CMK (cell line): ENCODE data around the gene LMAN2L.
"Not testable (repeated sequence)": the region's sequence is repeated elsewhere in the genome, so short reads cannot be mapped to it uniquely, and the experiment has no call there.

Experiments used
- DNase-seq: peaks from one replicate; pipeline ENCODE4 v3.0.0-alpha.2; 2010; ENCODE audit warnings: low read depth

LMAN2L gene

DNA sequence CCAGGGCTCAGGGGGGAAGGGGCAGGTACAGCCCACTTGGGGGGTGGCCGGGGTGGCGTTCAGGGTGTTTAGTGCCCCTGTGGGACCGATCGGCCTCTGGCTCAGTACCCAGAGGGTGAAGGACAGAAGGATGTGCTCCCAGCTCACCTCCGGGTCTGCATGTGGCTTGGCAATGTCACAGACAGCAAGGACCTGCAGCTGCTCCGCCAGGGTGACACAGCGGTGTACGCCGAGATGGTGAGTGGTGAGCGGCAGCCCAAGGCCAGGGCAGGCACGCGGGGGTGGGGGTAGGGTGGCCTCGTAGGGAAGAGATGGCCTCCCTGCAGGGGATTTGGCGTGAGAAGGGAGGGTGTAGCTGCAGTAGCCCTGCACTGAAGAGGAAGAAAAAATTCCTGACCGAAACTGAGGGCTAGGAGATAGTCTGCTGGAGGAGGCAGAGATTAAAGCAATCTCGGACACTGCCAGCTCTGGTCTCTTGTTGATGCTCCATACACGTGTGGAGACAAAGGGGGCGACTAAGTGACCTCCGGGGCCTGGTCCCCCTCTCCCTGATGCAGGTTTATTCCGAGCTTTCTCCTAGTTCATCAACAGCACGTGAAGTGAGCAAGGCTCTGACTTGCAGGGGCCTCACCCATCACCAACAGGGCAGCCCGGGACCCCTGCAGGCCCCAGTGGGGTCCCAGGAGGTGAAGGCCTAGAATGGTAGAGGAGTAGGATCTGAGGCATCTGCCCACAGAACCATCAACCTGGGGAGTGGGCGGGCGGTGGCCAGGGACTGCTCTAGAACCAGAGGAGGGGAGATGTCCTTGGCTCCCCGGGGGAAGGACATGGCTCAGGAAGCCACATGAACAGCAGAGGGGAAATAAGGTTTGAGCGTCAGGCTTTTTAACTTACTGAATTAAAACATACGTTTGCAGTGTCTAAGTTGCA lies 51.9 kb downstream of the LMAN2L start:
- DNase-seq = no peak

- no peak for DNase-seq
These were observed 52.6 kb downstream of the LMAN2L start for GRCh38 chr2:96687266-96687665.

- peak; percentile 49 for DNase-seq
These were observed 54.0 kb downstream of the LMAN2L start for GRCh38 chr2:96685577-96686459.

DNA sequence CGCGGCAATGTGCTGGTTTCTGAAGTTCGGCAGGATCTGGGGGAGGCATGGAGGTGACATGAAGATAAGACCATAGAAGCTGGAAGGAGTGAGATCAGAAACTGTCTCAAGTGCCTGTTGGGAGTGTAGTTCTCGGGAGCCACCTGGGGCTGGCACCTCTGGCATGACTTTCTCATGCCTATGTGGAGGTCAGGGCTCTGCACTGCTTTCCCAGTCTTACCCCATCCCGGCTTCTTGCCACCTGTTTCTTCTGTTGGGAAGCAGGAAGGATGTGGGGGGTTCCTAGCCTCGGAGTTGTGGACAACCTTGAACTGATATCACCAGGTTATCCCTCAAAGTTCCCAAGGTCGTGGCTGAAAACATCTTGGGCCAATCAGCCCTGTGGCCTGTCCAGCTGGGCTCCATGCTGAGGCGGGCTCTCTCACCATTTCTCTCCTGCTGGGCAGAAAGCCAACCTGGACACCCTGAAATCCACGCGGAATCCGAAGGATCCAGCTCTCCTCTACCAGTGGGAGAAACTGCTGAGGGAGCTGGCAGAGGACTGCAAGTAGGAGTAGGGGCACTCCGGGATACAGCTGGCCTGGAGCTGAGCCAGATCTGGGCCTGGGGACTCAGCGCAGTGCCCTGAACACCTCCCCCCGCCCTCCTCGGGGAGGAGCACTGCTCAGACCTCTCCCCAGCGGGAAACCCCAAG lies 54.8 kb downstream of the LMAN2L start:
- no peak for DNase-seq

GRCh38 chr2:96683972-96684820 lies 55.7 kb downstream of the LMAN2L start:
- DNase-seq = no peak

DNA sequence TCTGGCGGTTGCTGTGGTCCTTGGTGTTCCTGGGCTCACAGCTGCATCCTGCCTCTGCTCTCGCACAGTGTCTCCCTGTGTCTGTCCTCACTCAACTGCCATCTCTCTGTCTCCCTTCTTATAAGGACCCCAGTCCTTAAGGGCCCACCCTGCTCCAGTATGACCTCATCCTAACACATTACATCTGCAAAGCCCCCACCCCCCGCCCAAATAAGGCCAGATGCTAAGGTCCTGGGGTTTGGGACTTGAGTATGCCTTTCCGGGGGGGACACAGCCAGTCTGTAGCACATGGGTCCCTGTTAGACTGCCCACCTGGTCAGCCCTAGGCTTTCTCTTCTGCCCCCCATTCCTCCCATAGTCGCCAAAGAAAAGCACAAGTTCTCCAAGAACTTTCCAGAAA lies 56.6 kb downstream of the LMAN2L start:
- DNase-seq = no peak

- no peak for DNase-seq
These were observed 58.3 kb downstream of the LMAN2L start for GRCh38 chr2:96681540-96681939.

DNA sequence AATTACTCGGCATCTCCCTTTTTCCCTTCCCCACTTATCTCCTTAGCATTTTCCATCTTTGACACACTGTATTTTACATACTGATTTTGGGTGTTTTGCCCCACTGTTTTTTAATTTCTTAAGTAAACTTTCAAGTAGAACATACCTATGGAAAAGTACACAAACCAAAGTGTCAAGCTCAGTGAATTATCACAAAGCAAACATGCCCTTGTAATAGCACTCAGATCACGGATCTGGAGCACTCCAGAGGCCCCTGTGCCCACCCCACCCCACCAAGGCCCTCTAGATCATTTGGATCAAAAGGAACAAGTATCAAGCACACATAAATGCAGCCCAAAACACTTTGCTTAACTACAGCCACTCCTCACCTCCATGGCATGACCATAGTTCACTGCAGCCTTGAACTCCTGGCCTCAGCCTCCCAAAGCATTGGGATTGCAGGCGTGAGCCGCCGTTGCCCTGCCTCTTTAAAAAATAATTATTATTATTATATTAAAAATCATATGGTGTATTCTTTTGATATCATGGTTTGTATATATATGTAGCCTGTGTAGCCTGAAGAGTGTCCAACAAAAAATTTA lies 59.2 kb downstream of the LMAN2L start:
- DNase-seq = no peak

DNA sequence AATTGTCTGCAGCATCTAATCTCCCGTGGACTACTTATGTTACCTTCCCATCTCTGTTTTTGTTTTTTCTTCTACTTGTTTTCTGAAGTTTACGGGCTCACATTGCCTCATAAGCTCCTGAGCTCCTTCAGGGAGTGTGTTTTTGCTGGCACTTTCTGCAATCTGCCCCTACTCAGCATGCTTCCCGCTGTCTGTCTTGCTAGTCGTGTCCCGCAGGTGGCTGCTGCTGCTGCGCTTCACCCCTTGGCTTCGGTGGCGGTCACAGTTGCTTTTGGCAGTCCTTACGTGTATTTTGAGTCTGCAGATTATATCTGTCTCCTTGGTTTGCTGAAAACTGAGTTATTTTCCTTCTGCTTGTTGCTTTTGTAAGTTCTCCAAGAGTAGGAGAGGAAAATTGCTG lies 60.0 kb downstream of the LMAN2L start:
- DNase-seq = no peak

DNA sequence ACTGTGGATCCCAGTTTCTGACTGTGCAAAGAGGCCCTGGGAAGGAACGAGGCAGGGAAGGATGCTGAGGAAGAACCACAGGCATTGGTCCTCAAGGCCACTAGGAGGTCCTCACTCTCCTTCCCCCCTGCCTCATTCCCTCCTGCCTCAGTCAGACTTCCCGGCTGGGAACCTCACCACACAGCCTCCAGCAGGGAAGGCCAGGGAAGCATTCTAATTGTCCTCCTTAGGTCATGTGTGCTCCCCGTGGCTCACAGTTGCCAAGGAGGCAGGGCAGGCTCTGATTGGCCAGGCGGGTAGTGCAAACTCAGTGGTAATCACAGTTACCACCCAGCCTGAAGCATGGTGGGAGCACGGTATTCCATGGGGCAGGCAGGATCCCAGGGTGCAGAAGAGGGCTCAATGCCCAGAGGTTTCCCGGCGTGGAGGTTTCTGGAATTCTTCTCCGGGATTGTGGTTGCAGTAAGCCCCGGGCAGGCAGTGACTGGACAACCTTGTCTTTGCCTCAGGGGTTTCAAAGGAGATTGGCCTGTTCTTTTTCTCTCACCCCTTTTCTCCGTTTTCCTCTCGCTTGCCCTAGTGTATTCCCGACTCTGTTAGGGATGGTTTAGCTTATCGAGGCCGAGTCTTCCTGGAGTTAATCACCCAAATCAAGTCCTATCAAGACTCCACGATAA lies 70.2 kb downstream of the LMAN2L start:
- DNase-seq = no peak

- DNase-seq = peak; percentile 89
These were observed 71.1 kb downstream of the LMAN2L start for GRCh38 chr2:96668771-96669170.

GRCh38 chr2:96665717-96666116 lies 74.1 kb downstream of the LMAN2L start:
- DNase-seq = not testable (repeated sequence)

DNA sequence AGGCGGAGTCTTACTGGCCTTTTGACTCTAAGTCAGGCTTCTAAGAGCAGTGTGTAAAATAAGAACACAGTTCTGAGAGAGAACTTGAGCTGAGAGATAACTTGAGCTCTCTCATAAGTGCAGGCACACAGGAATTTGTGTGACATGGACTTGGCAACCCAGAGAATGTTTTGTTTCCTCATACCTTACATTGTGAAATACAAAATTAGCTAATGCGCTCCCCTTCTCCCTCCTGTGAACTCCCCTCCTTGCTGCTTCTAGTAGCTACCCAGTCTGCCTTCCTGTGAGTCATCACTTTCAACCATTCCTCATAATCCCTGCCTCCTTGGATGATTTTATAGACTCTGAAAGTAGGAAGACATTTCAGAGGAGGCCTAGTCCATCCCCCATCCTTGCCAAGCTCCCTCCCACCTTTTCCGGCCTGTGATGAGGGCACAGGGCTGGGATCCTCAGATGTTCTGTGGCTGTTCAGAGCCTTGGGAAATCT lies 74.7 kb downstream of the LMAN2L start:
- no peak for DNase-seq

- DNase-seq = no peak
These were observed 75.4 kb downstream of the LMAN2L start for GRCh38 chr2:96664366-96664925.

GRCh38 chr2:96663829-96664228 lies 76.0 kb downstream of the LMAN2L start:
- DNase-seq = no peak

- DNase-seq = no peak
These were observed 76.7 kb downstream of the LMAN2L start for GRCh38 chr2:96663177-96663576.

DNA sequence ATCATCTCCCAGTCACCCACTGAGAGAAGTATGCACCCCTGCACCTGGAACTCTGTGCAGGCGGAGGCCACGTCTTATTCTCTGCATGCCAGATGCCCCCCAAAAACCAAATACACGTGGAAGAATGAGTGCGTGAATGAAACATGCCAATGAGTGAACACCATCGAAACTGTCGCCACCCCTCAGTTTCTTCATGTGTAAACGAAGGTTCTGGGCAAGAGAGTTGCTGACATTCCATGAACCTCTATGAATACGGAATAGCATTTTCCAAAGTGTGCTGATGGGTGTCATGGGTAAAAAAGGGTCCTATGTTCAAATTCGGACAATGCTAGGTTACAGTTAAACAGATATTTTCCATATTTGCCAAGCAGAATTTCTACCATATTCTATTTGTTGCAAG lies 77.5 kb downstream of the LMAN2L start:
- no peak for DNase-seq

GRCh38 chr2:96661324-96661723 lies 78.5 kb downstream of the LMAN2L start:
- no peak for DNase-seq

- DNase-seq = no peak
These were observed 83.3 kb downstream of the LMAN2L start for GRCh38 chr2:96656540-96656939.
